Activated CD8-positive, alpha-beta memory T cell treated with anti-CD3 and anti-CD28 coated beads for 48 hours (primary cell): ENCODE data around the gene RDH16.

ENCODE experiments used
- DNase-seq, 3 experiments: peaks; one replicate each; pipeline ENCODE4 v3.0.0-alpha.2; 2020; ENCODE audit warnings: low read depth in 2 of 3, low spot score in 2 of 3

RDH16 gene, protein sequence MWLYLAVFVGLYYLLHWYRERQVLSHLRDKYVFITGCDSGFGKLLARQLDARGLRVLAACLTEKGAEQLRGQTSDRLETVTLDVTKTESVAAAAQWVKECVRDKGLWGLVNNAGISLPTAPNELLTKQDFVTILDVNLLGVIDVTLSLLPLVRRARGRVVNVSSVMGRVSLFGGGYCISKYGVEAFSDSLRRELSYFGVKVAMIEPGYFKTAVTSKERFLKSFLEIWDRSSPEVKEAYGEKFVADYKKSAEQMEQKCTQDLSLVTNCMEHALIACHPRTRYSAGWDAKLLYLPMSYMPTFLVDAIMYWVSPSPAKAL

DNA sequence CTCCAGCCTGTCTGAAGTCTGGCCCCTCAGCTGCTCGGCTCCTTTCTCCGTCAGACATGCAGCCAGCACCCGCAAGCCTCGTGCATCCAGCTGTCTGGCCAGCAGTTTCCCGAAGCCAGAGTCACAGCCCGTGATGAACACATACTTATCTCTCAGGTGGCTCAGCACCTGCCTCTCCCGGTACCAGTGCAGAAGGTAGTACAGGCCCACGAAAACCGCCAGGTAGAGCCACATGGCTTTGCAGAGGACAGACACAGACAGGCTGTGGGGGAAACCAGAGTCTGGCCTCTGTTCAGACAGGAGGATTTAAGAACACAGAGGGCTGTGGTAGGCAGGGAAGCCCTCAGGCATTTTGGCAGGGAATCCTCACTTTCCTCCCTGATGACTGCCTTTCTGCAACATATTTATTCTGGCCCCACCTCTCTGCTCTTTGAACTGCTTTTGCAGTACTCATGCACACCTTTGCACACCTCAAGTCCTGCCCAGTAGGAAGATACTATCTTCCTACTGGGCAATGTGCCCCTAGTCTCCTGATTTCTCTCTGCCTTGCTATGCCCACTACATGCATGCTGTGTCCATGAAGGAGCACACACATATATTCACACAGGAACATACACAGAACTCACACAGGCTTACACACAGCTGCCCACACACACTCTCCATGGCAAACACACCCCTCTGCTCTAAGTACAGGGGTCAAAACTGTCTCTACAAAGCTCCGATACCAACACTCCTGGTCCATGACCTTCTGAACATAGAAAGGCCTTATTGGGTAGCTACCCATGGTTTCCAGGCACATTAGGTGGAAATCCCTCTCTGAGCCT is at the start of gene RDH16:
Gene RDH16, minus strand, starts transcription at position 380 of the 824 bp plus-strand sequence. Its CDS starts 146 bp downstream, at position 234.
- DNase-seq = no peak

DNA sequence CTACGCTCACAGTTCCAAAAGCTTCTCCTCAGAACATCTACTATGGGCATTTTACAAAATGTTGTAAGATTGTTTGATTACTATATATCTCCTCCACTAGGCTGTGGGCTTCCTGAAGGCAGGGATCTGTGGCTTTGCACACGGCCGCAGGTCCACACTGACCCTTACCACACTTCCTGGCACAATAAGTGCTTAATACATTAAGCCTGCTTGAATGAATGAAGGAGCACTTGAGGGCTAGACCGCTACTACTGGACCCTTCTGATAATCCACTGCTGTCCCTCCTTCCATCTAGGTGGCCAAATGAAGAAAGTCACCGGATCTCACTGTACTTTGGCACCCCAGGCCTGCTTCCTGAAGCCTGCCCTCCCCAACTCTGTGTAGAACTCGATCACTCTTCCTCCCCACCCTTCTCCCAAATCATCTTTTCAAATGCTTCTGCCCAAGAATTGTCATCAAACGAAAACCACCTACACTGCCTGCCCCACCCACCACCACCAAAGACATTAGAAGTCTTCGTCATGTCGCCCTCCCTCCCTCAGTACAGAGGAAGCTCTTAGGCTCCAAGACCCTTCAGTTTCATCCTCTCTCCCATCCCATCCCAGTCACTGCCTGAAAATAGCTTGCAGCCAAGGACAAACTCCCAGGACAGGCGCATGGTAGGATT is 49.5 kb upstream of the RDH16 start:
- DNase-seq = no peak

DNA sequence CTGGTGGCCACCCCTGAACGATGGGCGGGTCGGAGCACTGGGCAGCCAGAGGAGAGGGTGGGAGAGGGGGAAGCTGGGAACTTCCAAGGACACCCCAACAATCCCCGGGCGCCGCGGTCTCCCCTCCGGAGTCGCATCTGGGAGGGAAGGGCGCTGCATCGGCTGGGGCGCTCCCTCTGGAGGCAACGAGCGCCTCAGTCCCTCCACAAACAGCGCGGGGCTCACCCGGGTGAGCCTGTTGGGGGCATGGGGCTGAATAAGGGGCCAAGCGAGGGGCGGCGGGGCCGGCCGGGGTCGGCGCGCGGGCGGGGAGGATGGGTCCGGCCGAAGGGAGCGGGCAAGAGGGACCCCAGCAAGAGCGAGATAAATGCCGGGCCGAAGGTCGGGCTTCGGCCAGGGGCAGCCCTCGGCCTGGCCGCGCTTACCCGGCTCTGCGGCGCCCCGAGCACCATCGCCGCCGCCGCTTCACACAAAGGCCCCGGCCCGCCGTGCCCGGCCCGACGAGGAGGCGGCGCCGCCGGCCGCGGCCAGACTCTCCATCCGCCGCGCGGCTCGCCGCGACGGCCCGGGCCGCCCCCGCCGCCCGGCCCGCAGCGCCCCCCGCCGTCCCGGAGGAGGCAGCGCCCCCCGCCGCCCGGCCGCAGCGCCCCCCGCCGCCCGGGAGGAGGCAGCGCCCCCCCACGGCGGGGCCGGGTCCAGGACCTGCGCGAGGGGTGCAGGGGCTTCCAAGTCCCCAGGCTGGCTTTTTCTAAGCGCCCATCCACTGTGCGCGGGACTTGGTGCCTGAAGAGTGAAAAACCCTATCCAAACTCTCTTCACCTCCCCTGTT is 48.8 kb upstream of the RDH16 start, which contains the start of gene ZBTB39:
Gene ZBTB39, minus strand, starts transcription at position 567 of the 829 bp plus-strand sequence. CDS start 1,629 bp downstream, outside the sequence.
- peak in 2 of 3 experiments; percentile 57 to 64 for DNase-seq

DNA sequence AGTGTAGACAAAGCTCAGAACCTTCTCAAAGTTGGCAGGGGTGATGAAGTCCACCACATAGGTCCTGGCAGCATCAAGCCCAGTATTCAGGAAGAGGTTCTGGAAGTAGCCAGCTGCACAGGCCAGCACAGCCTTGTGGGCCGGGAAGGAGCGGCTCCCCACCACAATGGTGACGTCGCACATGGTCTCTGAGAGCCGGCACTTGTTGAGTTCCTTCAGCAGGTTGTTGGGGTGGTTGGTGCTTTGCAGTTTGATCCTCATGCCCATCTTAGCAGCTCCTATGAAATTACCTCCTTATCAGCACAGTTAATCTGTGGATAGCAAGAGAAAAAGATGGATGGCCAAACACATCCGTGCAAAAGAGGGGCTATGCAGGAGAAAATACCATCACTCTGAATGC is 47.2 kb upstream of the RDH16 start:
- no peak for DNase-seq

DNA sequence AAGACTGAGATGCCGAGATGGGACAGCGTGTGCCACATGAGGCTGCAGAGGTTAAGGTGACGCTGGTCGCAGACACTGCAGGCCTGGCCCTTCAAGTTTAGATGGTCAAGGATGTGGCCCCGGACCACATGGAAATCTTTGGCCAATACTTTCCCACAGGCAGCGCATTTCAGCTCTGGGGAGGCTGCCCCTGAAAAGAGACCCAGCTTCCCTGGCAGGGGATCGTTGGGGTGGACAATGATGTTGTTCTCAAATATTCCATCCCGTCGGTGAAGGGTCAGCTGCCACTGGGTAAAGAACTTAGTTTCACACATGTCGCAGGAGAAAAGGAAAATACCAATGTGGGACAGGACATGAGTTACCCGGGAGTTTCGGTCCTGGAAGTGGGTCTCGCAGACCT is 46.0 kb upstream of the RDH16 start:
- DNase-seq = no peak

DNA sequence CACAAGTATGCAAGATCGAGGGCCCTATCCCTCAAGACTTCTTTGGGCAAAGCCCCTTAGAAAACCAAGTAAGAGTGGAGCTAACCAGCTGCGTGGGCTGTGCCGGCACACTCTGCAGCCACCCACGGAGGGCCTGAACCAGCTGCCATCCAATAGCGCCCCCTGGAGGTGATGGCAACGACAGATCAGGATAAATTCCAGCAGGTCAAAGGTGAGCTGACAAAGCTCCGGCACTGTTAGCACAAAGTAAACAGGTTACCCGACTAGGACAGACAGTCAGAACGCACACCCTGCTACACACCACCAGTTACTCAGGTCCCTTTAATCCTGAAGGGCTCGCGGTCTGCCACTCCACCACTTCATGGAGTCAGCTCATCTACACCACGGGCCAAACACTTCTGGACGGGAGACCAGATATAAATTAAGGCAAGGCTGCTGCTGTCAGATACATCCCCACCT is 44.1 kb upstream of the RDH16 start:
- DNase-seq = peak; percentile 43 to 79 (median 65)

DNA sequence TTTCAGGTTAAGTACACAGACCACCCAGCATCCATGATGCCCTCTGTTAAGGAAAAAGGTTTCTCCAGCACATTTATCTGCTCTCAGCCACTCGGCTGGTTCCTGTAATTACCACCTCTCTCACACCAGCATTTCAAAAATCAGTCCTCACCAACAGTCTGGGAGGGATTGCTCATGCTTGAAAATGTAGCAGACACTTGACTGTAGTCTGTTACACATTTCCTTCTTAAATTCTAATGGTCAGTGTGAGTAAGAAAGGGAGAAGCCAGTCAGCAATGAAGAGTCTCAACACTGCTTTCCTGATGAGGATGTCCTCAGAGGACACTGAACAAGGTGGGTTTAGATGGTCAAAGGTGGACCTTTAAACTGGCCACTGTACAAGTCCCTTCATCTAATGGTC is 43.0 kb upstream of the RDH16 start:
- no peak for DNase-seq

DNA sequence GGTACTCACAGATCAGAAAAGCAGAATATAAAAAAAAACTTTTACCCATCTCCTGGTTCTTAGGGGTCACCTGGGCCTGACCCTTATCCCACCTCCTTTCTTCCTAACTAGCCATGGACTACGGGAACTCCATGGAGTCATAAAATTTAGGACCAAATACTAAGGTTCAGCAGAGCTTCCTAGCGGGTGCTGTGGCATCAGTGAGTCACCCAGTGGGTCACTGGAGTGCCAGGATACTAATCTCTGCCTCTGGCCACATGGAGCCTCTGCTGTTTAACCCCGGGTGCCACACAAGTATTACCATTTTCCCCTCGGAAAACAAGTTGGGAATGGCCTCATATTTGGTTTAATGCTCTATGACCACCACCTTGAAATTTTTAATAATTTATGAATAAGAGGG is 42.0 kb upstream of the RDH16 start:
- no peak for DNase-seq

DNA sequence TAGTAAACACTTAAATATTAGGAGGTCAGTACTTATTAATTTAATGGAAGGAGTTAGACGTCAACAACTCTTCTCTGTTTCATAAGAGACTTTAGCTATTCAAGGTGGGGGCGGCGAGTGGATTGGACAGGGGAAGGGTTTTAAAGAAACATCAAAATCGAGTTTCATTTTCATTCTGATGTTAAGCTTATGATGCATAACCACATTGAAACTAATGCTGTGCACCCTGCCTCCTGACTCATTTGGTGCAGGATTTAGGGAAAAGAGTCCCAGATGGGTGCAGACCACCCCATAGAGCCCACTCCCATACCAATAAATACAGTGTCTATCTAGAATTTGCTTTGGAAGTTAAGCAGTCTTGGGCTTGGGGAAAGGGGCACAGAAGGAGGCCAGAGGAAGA is 41.6 kb upstream of the RDH16 start:
- no peak for DNase-seq

DNA sequence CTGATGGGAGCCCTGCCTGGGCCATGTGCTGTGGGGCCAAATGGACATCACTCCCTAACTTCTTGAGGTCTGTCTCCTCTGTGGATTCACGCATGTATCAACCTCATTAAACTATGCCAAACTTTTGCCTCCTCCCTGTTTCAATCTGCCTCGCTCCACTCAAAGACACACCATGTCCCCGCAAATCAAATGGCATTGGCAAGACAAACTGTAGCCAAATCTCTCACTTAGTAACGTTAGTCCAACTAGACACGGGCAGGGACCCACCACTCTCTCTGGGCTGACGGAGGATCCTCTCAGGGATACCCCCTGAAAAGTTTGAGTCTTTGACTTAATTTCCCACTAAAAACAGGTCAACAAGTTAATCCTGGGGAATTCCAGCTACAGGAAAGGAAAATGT is 40.9 kb upstream of the RDH16 start:
- DNase-seq = no peak

DNA sequence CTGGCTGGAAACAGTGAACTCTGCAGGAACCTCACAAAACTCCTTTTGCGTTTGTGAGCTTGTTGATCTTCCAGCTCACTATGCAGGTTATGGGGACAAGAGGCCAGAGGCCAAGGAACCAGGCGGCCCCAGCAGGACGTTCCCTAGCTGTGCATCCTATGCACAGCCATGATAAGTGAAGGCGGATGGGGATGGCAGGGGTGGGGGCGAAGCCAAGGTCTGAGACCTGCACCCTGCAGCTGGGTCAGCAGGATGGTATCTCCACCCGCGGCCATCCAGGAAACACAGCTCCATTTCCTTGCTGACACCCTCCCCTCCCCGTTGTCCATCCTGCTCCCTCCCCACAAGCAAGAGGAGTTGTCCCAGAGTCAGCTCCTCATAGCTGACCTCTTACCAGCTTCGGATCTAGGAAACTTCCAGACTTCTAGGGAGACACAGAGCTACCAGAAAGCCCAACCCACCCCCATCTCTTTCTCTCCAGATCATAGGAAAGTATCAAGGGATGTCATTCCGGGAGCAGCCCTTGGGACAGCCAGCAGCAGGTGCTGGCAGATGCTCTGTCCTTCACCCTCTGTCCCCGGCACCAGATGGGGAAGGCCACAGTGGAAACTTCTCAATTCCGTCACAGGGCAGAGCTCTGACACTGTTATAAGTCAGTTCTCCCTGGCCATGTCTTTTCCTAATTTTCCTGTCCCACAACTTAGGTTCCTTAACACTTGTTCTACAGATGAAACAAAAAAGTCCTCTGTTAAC is 39.6 kb upstream of the RDH16 start:
- DNase-seq = no peak

DNA sequence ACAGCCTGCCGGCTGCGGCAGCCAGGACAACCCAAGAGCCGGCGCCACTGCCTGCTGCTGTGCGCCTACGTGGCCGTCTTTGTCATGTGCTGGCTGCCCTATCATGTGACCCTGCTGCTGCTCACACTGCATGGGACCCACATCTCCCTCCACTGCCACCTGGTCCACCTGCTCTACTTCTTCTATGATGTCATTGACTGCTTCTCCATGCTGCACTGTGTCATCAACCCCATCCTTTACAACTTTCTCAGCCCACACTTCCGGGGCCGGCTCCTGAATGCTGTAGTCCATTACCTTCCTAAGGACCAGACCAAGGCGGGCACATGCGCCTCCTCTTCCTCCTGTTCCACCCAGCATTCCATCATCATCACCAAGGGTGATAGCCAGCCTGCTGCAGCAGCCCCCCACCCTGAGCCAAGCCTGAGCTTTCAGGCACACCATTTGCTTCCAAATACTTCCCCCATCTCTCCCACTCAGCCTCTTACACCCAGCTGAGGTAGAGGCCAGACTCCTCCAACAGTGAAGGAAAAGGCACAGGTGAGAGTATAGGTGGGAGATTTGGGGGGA is 38.6 kb upstream of the RDH16 start:
- DNase-seq = no peak

DNA sequence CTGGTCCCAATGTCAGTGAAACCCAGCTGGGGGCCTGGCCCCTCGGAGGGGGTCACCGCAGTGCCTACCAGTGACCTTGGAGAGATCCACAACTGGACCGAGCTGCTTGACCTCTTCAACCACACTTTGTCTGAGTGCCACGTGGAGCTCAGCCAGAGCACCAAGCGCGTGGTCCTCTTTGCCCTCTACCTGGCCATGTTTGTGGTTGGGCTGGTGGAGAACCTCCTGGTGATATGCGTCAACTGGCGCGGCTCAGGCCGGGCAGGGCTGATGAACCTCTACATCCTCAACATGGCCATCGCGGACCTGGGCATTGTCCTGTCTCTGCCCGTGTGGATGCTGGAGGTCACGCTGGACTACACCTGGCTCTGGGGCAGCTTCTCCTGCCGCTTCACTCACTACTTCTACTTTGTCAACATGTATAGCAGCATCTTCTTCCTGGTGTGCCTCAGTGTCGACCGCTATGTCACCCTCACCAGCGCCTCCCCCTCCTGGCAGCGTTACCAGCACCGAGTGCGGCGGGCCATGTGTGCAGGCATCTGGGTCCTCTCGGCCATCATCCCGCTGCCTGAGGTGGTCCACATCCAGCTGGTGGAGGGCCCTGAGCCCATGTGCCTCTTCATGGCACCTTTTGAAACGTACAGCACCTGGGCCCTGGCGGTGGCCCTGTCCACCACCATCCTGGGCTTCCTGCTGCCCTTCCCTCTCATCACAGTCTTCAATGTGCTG is 38.0 kb upstream of the RDH16 start:
- no peak for DNase-seq

DNA sequence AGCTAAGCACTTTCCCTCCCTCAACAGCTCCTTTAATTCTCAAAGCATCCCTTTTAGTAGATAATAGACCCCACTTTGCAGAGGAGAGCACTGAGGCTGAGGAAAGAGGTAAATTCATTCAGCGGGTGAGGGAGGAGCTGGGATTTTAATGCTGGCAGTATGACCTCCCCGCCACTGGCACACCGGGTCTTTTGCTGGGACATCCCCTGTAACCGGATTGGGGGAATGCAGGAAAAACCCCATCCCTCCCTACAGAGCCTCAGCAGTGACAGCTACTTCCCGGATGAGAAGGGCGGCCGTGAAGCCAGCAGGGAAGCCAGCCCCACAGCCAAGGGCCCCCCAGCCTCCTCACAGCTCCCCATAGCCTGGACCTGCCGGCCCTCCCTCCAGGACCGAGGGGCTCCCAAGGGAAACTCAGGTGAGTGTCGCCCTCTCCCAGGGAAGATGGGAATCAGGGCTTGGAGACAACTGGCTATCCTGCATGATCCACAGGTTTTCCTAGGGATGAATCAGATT is 36.9 kb upstream of the RDH16 start:
- no peak for DNase-seq

DNA sequence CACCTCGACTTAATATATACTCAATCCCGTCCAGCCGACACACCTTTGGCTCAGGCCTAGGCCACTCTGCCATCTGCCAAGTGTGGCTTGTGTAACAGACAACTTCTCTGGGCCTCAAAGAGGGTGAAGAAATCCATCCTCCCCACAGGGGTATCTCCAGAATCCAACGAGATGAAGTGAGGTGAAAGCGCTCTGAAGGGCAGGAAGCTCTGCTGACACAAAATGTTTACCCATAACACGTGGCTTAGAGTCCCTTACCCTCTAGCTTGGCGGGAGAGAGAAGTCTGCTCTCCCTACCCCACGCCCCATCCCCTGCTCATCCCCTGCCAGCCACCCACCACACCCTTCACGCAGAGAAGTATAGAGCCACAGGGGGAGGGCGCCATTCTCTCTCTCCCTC is 35.9 kb upstream of the RDH16 start:
- no peak for DNase-seq

DNA sequence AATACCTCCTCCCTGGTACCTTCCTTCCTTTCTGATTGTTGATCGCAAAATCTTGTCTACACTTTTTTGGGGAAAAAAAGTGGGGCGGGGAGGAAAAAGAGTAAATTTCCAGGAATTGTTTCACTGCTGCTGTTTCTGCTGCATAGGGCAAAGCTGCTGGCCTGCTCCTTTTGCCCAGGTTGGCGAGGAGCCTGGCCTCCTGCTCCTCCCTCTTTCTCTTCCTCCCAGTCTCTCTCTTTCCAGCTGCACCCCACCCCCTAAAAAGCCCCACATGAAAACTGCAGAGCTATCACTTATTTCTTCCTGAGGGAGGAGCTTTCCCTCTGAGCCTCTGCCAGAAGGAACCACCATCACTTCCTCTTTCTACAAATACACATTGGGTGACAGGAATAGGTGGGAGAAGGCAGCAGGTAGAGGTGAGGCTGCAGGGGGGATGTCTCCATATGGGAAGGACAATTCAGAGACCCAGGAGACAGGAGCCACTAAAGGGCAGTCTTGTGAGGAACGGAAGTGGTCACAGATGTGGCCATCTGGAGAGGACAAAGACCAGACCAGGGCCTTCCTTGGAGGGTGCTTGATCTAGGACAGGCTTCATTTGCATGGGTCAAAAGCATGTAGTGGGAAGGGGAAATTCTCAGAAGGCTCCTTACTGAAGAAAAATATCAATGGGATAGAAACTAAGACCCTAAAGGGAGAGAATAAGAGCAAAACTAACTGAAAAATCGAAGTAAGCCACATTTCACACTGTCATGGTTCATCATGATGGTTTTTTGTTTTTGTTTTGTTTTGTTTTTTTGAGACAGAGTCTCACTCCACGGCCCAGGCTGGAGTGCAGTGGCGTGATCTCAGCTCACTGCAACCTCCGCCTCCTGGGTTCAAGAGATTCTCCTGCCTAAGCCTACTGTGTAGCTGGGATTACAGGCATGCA is 34.2 kb upstream of the RDH16 start:
- DNase-seq = no peak

DNA sequence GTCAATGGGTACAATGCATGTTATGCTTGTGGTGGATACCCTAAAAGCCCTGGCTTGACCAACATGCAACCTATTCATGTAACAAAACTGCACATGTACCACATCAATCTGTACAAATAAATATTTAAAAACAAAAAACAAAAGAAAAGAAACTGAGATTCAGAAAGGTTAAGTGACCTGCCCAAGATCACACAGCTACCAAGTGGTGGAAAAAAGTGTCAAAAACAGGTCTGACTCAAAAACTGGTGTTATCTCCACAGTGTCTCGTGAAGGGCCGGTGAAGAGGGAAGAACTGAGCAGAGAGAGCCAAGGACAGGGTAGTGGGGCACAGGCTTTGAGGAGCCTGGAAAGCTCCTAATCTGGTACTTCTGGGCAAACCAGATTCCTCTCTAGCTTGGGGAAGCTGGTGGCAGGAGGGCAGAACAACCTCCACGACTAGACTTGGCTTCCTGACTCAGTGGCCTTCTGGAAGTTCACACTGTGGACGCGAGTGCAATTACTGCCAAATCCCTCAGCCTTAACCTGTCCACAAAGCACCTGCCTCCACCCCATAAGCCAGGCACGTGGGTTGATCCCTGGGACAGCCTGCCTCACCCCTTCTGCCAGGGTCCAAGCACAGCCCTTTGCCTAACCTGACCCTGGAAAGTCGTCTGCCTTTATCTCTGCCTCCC is 33.4 kb upstream of the RDH16 start:
- no peak for DNase-seq
